NCI-H2196 (cell line): ENCODE data around the gene EIF4G1.

ENCODE experiments used
- DNase-seq: peaks from one replicate; lab custom pipeline; 2025; ENCODE audit not compliant: unreplicated experiment; lab: John Stamatoyannopoulos, UW

Gene EIF4G1

DNA sequence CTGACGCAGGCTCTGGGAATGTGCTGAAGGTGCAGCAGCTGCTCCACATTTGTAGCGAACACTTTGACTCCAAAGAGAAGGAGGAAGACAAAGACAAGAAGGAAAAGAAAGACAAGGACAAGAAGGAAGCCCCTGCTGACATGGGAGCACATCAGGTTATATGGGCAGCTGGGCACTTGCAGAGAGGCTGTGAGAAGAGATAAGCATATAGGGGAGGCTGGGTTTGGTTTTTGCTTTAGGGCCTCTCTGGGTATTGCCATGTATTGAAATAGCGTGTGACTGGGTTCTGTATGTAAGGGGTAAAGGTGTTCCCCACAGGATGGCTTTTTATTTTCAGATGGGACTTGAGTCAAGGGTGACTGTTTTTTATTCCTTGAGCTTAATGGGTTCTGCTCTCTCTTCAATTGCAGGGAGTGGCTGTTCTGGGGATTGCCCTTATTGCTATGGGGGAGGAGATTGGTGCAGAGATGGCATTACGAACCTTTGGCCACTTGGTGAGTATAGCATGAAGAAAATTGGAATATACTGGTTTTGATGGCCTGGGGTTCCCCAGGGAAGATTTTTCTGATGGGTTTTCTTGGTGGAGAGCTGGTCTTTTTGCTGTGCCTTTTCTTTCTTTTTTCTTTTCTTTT, 7.9 kb upstream of the EIF4G1 start:
- no peak for DNase-seq

GRCh38 chr3:184307915-184308314, 6.5 kb upstream of the EIF4G1 start:
- no peak for DNase-seq

DNA sequence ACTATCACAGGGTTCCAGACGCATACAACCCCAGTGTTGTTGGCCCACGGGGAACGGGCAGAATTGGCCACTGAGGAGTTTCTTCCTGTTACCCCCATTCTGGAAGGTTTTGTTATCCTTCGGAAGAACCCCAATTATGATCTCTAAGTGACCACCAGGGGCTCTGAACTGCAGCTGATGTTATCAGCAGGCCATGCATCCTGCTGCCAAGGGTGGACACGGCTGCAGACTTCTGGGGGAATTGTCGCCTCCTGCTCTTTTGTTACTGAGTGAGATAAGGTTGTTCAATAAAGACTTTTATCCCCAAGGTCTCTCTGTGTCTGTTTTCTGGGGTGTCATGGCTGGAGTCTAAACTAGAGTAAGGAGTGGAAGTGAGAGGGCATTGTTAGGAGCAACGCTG, 5.7 kb upstream of the EIF4G1 start:
- DNase-seq, result no peak

- DNase-seq, result no peak
Measured at GRCh38 chr3:184311633-184312032, 2.8 kb upstream of the EIF4G1 start.

DNA sequence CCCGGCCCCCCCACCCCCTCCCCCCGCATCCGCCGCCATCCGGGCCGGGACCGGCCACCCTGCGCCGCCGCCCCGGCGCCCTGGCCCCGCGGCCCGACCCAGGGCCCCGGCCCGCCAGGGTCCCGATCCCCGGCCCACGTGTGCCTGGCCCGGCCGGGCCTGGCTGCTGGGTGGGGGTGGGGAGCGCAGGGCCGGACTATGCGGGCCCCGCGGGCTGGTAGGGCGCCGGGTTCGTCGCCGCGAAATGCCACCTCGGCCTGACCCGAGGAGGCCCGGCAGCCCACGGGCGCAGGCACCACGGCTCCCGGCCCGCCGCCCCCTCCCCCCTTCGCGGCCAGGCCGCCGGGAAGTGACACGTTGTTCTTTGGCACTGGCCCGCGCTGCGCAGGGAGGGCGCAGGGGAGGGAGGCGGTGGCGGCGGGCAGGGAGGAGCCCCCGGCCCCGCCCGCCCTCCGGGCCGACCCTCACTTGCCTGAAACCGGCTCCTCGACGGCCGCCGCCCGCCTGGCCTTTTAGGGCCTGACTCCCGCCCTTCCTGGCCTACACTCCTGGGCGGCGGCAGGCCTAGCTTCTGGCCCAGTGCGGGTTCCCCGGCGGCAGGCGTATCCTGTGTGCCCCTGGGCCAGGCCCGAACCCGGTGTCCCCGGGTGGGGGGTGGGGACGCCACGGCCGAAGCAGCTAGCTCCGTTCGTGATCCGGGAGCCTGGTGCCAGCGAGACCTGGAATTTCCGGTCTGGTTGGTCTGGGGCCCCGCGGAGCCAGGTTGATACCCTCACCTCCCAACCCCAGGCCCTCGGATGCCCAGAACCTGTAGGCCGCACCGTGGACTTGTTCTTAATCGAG, 515 bp downstream of the EIF4G1 start:
- peak; percentile 89 for DNase-seq

GRCh38 chr3:184315543-184315867, 1.1 kb downstream of the EIF4G1 start:
- DNase-seq, result no peak

DNA sequence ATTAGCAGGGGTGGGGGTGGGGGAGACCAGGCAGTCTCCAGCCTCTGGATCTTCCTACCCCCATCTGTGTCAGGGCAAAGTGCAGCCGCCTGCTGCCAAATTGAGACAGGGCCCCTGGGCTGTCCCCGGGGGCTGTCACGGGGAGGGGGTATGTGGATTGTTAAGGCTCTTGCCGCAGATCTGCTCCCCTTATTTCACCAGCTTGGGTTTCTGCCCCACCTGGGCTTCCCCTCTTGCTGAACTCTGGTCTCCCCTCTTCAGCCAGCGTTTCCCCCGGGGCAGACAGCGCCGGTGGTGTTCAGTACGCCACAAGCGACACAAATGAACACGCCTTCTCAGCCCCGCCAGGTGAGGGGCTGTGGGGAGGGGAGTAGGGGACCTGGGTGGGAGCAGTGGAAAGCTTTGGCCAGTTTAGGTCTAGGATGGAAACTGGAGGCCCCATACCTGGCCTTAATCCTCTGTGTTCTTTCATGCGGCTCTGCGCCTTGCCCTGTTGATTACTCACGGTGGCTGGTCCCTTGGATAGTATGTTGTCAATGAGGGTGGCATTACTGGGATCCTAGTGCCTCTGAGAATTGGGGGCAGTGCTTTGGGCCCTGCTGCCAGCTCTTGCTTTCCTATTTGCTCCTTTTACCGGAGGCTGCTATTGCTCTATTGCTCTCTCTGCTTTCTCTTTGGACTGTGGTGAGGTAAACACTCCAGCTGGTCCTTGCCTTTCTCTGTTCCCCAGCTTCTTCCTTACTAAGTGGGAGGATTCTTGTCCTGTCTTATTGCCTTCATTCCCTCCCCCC, 1.7 kb downstream of the EIF4G1 start:
- DNase-seq, result no peak

GRCh38 chr3:184316792-184317191, 2.4 kb downstream of the EIF4G1 start:
- DNase-seq, result no peak

GRCh38 chr3:184317201-184317600, 2.8 kb downstream of the EIF4G1 start:
- no peak for DNase-seq

GRCh38 chr3:184320104-184320445, 5.7 kb downstream of the EIF4G1 start:
- DNase-seq, result peak; percentile 100

GRCh38 chr3:184321666-184322065, 7.3 kb downstream of the EIF4G1 start:
- DNase-seq, result no peak

DNA sequence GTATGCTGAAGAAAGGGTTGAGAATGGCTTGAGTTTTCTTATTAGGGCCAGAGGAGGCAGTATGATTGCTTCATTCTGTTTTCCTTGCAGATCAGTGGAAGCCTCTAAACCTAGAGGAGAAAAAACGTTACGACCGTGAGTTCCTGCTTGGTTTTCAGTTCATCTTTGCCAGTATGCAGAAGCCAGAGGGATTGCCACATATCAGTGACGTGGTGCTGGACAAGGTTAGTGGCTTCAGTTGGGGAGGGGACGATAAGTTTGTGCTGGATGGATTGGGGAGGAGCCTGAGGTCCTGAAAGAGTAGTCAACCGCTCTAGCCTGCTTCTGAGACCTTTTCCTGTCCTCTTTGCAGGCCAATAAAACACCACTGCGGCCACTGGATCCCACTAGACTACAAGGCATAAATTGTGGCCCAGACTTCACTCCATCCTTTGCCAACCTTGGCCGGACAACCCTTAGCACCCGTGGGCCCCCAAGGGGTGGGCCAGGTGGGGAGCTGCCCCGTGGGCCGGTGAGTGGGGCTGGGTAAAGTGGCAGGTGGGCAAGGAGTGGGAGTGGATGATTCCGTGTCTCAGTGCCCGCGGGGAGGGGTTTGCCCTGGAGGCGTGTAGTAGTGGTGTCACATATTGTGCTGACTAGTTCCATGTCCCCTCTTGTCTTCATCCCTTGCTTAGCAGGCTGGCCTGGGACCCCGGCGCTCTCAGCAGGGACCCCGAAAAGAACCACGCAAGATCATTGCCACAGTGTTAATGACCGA, 8.5 kb downstream of the EIF4G1 start:
- DNase-seq, result no peak

DNA sequence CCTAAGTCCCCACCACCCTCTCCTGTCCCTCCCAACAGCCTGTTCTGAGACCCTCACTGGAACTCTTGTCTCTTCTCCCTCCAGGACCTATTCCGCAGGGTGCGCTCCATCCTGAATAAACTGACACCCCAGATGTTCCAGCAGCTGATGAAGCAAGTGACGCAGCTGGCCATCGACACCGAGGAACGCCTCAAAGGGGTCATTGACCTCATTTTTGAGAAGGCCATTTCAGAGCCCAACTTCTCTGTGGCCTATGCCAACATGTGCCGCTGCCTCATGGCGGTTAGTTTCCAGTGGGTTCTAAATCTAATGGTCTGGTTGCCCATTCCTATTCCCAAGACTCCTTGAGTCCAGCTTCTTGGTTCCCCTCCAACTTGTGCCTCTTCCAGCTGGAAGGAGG, 9.3 kb downstream of the EIF4G1 start:
- no peak for DNase-seq

- no peak for DNase-seq
Measured at GRCh38 chr3:184325269-184325668, 10.9 kb downstream of the EIF4G1 start.

DNA sequence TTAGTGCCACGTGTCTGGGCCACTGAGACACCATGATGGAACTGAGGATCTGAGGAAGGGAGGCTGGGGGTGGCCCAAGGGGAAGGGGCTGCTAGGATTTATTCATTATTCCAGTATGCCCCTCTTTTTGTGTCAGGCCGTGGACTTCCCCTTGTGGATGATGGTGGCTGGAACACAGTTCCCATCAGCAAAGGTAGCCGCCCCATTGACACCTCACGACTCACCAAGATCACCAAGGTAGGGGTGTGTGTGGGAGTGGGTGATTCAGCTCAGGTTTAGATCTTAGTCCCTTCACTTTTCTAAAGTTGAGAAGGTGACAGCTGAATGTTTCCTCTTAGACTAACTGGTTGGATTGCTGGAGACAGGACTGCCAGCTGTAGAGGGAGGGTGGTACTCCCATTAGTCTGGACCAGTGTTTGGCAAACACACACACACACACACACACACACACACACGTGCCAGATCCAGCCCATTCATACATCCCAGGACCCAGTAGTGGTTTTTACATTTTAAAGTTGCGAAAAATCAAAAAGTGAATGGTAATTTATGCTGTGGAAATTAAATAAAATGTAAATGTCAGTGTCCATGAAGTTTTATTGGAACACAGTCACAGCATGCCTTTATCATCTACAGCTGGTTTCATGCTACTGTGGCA, 11.4 kb downstream of the EIF4G1 start:
- DNase-seq, result no peak

- DNase-seq, result no peak
Measured at GRCh38 chr3:184327171-184327570, 12.8 kb downstream of the EIF4G1 start.

GRCh38 chr3:184328516-184328915, 14.1 kb downstream of the EIF4G1 start:
- no peak for DNase-seq

- DNase-seq, result no peak
Measured at GRCh38 chr3:184332370-184333090, 18.1 kb downstream of the EIF4G1 start.

- no peak for DNase-seq
Measured at GRCh38 chr3:184333190-184333589, 18.8 kb downstream of the EIF4G1 start.

DNA sequence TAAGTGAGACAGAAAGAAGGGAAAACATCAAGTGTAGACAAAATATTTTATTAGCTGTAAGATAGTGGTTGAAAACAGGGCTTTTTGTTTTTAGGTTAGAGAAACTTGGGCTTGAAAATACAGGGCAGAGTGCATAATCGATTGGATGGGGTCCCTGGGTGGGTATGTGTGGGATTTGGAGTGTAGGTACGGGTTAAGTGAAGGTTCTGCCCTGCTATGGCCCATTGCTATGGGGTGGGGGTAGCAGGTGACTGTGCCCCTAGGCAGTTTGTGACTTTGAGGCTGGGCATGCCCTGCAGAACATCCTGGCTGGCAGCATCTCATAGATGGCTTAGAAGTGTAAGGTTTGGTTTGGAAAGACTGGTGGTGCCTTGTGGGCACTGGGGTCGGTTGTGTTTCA, 19.3 kb downstream of the EIF4G1 start:
- DNase-seq, result no peak
